Natural killer cell (primary cell): ENCODE results near the gene MPHOSPH9. TPM values are rescaled to one million over a fixed set of nuclear protein-coding genes. Genes with fewer than 3 reads are reported as not detected.

ENCODE experiments used
- ATAC-seq, 3 donors: fragments of 150-1000 bp in 2 of 3; fragments of 200-7000 bp in 1 of 3; cut with Tn5 transposase; 1 replicate in 1 of 3; 2 replicates in 2 of 3; pipeline ENCODE4 v1.10.0; 2021; ENCODE audit warnings: mild to moderate bottlenecking in 2 of 3, moderate library complexity in 2 of 3
- DNase-seq, 2 donors: peaks; one replicate each; pipeline versions ENCODE4 v3.0.0 to v3.0.0-alpha.2; 2013 to 2021; ENCODE audit warnings: mixed read lengths in 1 of 2
- H3K27ac ChIP-seq: one replicate; pipeline ENCODE4 v1.5.1; 2013; ENCODE audit warnings: mild to moderate bottlenecking, low read length
- H3K27me3 ChIP-seq: one replicate; pipeline ENCODE4 v1.6.1; 2013; ENCODE audit warnings: low read length; ENCODE audit not compliant: control insufficient read depth, insufficient read depth
- H3K36me3 ChIP-seq: one replicate; pipeline ENCODE4 v1.6.1; 2013; ENCODE audit warnings: low read length; ENCODE audit not compliant: control insufficient read depth, insufficient read depth
- H3K4me1 ChIP-seq: one replicate; pipeline ENCODE4 v1.6.1; 2013; ENCODE audit warnings: low read length; ENCODE audit not compliant: control insufficient read depth, insufficient read depth
- H3K4me3 ChIP-seq: one replicate; pipeline ENCODE4 v1.5.1; 2013; ENCODE audit warnings: low read length
- H3K9me3 ChIP-seq: one replicate; pipeline ENCODE4 v1.6.1; 2013; ENCODE audit warnings: low read length; ENCODE audit not compliant: control insufficient read depth, insufficient read depth
- H3K27ac Mint-ChIP-seq, 2 donors: one replicate each; pipeline ENCODE4 v1.8.0; 2022; ENCODE audit warnings: mild to moderate bottlenecking in 2 of 2, mixed read lengths in 2 of 2, moderate library complexity in 1 of 2
- H3K27me3 Mint-ChIP-seq, 2 donors: one replicate each; pipeline ENCODE4 v1.8.0; 2022; ENCODE audit warnings: low read depth in 2 of 2, mixed read lengths in 2 of 2
- H3K36me3 Mint-ChIP-seq: one replicate; pipeline ENCODE4 v1.8.0; 2022; ENCODE audit warnings: mixed read lengths
- H3K4me1 Mint-ChIP-seq, 2 donors: one replicate each; pipeline ENCODE4 v1.8.0; 2022; ENCODE audit warnings: mixed read lengths in 2 of 2
- H3K4me3 Mint-ChIP-seq: one replicate; pipeline ENCODE4 v1.8.0; 2022; ENCODE audit warnings: mild to moderate bottlenecking, moderate library complexity, mixed read lengths
- H3K9me3 Mint-ChIP-seq, 2 donors: one replicate each; pipeline ENCODE4 v1.8.0; 2022; ENCODE audit warnings: mixed read lengths in 2 of 2
- WGBS: methylation state at CpG from one replicate; pipeline ENCODE4 v1.1.7; 2013; ENCODE audit warnings: missing lambda C conversion rate; ENCODE audit not compliant: insufficient coverage; 5-methylcytosine and 5-hydroxymethylcytosine counted together
- intact Hi-C: fragments of 100-400 bp; cut with micrococcal nuclease; formaldehyde crosslinking; loops from one replicate; pipeline ENCODE4 v1.14.2; 2022
- total RNA-seq, 4 donors: library from RNA; stranded (reverse); fragments of 120-200 nt in 1 of 4; gene quantifications; one replicate each; pipeline versions ENCODE4 v1.2.3 to v1.2.4, GENCODE V29; 2013 to 2022
- TF ChIP-seq, protein P1 (sequence below): fragments of 200-600 bp; IDR thresholded peaks from one replicate; pipeline ENCODE4 v1.8.0; 2022; ENCODE audit warnings: antibody characterized with exemption

The MPHOSPH9 gene
- total RNA-seq, 3 donors from 2014 or later (not counting 1 experiment from before 2014, with no cell fraction given), result 97.6 to 114 (median 109) TPM

DNA sequence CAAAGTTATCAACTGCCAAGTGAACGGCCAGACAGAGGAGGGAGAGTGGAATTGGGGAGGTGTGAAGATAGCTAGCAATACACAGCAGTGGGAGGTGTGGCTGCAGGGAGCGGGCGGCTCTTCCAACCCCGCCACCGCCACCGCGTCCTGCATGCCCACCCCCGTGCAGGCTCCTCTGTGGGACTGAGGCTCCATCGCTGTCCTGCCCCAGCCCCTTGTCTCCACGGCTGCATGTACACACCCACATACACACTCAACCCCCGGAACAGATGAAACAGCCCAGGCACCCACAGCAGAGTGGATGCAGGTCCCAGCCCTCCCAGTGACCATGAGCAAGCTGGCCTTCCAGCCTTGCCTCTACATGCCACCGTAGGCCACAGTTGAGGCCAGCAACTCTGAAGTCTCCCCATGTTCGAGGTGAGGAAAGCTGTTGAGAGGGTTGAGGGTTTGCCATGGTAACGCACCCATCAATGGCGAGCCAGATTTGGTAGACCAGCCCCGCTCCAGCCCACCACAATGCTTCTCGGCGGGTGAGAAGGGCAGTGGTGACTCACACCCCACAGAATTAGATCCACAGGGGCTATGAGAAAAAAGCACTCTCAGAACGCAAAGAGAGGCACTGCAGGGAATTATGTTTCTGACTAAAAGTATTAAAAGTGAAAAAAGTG, 121.3 kb downstream of the MPHOSPH9 start:
- H3K4me1 Mint-ChIP-seq, result peaks cover 48 to 58% of the 10 kb centered on the region in 2 donors
- peak overlapping the region; percentile 70 for H3K4me3 Mint-ChIP-seq
- peak; percentile 51 to 88 (median 73) for ATAC-seq
- H3K9me3 Mint-ChIP-seq, result no peaks in the 10 kb centered on the region
- Histone ChIP-seq H3K9me3 (no peaks in the 10 kb centered on the region), H3K36me3 (no peaks in the 10 kb centered on the region), H3K27me3 (no peaks in the 10 kb centered on the region), H3K27ac (peak overlapping the region; percentile 33), H3K4me3 (no peak overlapping the region), H3K4me1 (peaks cover 67% of the 10 kb centered on the region)
- H3K36me3 Mint-ChIP-seq, result no peaks in the 10 kb centered on the region
- H3K27me3 Mint-ChIP-seq, result no peaks in the 10 kb centered on the region
- H3K27ac Mint-ChIP-seq, result peak overlapping the region; percentile 83 to 92
- intact Hi-C loops, result loop anchor here (5.0 kb wide), 1 partner anchor 121 kb away; the partner anchor contains the start of genes MPHOSPH9 and MTRFR
- TF ChIP-seq, protein P1, sequence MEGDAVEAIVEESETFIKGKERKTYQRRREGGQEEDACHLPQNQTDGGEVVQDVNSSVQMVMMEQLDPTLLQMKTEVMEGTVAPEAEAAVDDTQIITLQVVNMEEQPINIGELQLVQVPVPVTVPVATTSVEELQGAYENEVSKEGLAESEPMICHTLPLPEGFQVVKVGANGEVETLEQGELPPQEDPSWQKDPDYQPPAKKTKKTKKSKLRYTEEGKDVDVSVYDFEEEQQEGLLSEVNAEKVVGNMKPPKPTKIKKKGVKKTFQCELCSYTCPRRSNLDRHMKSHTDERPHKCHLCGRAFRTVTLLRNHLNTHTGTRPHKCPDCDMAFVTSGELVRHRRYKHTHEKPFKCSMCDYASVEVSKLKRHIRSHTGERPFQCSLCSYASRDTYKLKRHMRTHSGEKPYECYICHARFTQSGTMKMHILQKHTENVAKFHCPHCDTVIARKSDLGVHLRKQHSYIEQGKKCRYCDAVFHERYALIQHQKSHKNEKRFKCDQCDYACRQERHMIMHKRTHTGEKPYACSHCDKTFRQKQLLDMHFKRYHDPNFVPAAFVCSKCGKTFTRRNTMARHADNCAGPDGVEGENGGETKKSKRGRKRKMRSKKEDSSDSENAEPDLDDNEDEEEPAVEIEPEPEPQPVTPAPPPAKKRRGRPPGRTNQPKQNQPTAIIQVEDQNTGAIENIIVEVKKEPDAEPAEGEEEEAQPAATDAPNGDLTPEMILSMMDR, result no peak
- DNase-seq, result peak; percentile 22 to 53
- 51% methylated on average over 19 of the region's 19 CpGs for WGBS

DNA sequence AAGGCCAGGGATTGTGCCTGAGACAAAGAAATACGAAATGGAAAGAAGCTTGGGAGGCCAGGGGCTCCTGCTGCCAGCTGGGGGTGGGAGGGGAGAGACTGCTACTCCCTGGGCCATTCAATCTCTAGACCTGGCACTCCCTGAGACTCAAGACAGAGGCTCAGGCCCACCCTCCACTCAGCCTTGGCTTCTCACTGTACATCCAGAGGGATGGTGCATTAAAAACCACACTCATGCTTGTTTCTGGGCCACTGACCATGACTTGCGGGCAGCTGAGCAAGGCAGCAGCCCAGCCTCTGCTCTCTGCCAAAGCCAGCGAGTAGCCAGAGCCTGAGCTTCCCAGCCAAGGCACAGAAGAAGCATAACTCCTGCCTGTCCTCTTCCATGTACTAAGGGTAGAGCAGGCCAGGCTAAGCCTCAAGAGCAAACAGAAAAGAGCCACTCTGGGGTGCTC, 123.6 kb downstream of the MPHOSPH9 start:
- H3K27ac Mint-ChIP-seq, result peak overlapping the region in 1 of 2 donors; percentile 90
- TF ChIP-seq, protein P1, result no peak
- Histone ChIP-seq H3K27me3 (no peaks in the 10 kb centered on the region), H3K4me1 (peaks cover 67% of the 10 kb centered on the region), H3K27ac (no peak overlapping the region), H3K9me3 (no peaks in the 10 kb centered on the region), H3K36me3 (no peaks in the 10 kb centered on the region), H3K4me3 (no peak overlapping the region)
- H3K4me1 Mint-ChIP-seq, result peaks cover 64 to 74% of the 10 kb centered on the region in 2 donors
- intact Hi-C loops, result no loop called here
- ATAC-seq, result no peak
- no peaks in the 10 kb centered on the region for H3K9me3 Mint-ChIP-seq
- H3K4me3 Mint-ChIP-seq, result peak overlapping the region; percentile 25
- no peaks in the 10 kb centered on the region for H3K36me3 Mint-ChIP-seq
- 94% methylated on average over 3 of the region's 3 CpGs for WGBS
- H3K27me3 Mint-ChIP-seq, result no peaks in the 10 kb centered on the region
- DNase-seq, result no peak

DNA sequence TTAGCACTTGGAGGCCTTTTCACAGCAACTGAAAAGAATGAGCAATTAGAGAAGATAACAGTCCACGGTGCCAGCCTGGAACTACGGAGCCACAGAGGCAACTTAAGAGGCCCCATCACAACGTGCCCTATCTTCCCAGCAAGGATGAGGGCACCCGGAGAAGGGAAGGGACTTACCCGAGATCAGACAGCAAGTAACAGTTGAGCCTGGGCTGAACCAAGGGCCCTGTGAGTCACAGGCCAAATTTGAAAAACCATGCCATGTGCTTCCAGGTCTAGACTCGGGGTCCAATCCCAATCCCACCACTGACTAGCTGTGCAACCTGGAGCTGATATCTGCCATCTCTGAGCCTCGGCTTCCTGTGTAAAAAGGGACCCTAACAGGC, 124.3 kb downstream of the MPHOSPH9 start:
- TF ChIP-seq, protein P1, result no peak
- H3K27ac Mint-ChIP-seq, result peak overlapping the region; percentile 82 to 90
- ATAC-seq, result no peak
- no peaks in the 10 kb centered on the region for H3K36me3 Mint-ChIP-seq
- intact Hi-C loops, result no loop called here
- H3K4me3 Mint-ChIP-seq, result peak overlapping the region; percentile 28
- Histone ChIP-seq H3K27ac (no peak overlapping the region), H3K4me3 (no peak overlapping the region), H3K27me3 (no peaks in the 10 kb centered on the region), H3K9me3 (no peaks in the 10 kb centered on the region), H3K36me3 (no peaks in the 10 kb centered on the region), H3K4me1 (peaks cover 65% of the 10 kb centered on the region)
- H3K9me3 Mint-ChIP-seq, result no peaks in the 10 kb centered on the region
- no peak for DNase-seq
- no peaks in the 10 kb centered on the region for H3K27me3 Mint-ChIP-seq
- 95% methylated on average over 7 of the region's 7 CpGs for WGBS
- H3K4me1 Mint-ChIP-seq, result peaks cover 65 to 74% of the 10 kb centered on the region in 2 donors
